Measurements from ENCODE around the gene TSPAN12. TPM values are rescaled to one million over a fixed set of nuclear protein-coding genes. Genes with fewer than 3 reads are reported as not detected.

Gene TSPAN12
- total and polyA plus RNA-seq, 2 donors (not counting 3 experiments of a cell fraction or from before 2014, with no cell fraction given), result 9.3 to 19.8 TPM

DNA sequence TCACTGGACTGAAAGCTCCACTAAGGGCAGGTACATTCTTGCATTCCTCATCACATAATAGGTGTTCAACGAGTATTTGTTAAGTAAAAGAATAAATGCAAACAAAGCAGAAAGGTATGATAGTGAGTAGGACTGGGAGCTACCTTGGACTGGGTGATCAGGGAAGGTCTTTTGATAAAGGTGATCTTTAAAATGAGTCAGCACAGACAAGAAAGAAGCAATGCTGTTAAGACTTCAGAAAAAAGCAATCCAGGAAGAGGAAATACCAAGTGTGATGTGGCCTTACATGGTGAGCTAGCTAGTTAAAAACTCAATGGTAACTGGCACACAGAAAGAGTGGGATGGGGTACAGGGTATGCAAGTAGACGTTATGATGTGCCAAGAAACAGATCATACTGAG, 40.1 kb downstream of the TSPAN12 start:
- Histone ChIP-seq H3K9me1 (replicated peaks; ENCODE audit: control insufficient read depth, extremely low read depth, insufficient read depth, low read length) (no peaks in the 10 kb centered on the region), H3K36me3 (ENCODE audit: control insufficient read depth in 2 of 2, extremely low read depth in 1 of 2, insufficient read depth in 2 of 2, low read length in 2 of 2) (no peaks in the 10 kb centered on the region), H3K27ac (ENCODE audit: insufficient read depth, low read depth, low read length) (no peak overlapping the region), H2AFZ (ENCODE audit: low read depth, low read length) (no peak overlapping the region), H3K79me2 (ENCODE audit: control insufficient read depth, insufficient read depth, low read length) (no peaks in the 10 kb centered on the region), H3K4me2 (ENCODE audit: insufficient read depth, low read length) (no peak overlapping the region), H3K4me3 (replicated peaks in 1 of 3; ENCODE audit: insufficient read depth in 1 of 3, low read depth in 1 of 3, low read length in 3 of 3) (no peak overlapping the region), H4K20me1 (replicated peaks; ENCODE audit: control insufficient read depth, extremely low read depth, insufficient read depth, low read length) (no peaks in the 10 kb centered on the region), H3K9me3 (replicated peaks; ENCODE audit: control insufficient read depth, insufficient read depth, low read length) (no peaks in the 10 kb centered on the region), H3K4me1 (ENCODE audit: control insufficient read depth, extremely low read depth, insufficient read depth, low read length) (no peaks in the 10 kb centered on the region), H3K9ac (replicated peaks; ENCODE audit: extremely low read depth, insufficient read depth, low read length) (no peak overlapping the region), H3K27me3 (ENCODE audit: control insufficient read depth in 2 of 2, insufficient read depth in 2 of 2, low read length in 2 of 2) (no peaks in the 10 kb centered on the region)
- DNase-seq (ENCODE audit: low read depth, low spot score), result no peak
- TF ChIP-seq, protein P1, sequence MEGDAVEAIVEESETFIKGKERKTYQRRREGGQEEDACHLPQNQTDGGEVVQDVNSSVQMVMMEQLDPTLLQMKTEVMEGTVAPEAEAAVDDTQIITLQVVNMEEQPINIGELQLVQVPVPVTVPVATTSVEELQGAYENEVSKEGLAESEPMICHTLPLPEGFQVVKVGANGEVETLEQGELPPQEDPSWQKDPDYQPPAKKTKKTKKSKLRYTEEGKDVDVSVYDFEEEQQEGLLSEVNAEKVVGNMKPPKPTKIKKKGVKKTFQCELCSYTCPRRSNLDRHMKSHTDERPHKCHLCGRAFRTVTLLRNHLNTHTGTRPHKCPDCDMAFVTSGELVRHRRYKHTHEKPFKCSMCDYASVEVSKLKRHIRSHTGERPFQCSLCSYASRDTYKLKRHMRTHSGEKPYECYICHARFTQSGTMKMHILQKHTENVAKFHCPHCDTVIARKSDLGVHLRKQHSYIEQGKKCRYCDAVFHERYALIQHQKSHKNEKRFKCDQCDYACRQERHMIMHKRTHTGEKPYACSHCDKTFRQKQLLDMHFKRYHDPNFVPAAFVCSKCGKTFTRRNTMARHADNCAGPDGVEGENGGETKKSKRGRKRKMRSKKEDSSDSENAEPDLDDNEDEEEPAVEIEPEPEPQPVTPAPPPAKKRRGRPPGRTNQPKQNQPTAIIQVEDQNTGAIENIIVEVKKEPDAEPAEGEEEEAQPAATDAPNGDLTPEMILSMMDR (IDR thresholded peaks at IDR 0.05; ENCODE audit: extremely low read depth in 1 of 2, insufficient read depth in 1 of 2, low read depth in 1 of 2, low read length in 2 of 2), result no peak
- TF ChIP-seq EZH2 (IDR thresholded peaks at IDR 0.05; ENCODE audit: borderline replicate concordance, low read depth, low read length, severe bottlenecking), result no peak
- TF ChIP-seq POLR2AphosphoS5 (IDR thresholded peaks at IDR 0.05; ENCODE audit: insufficient read depth, low read depth, low read length), result no peak
- no peak for TF ChIP-seq MYC (IDR thresholded peaks at IDR 0.05; ENCODE audit: low read depth, low read length)
- TF ChIP-seq, protein P2, sequence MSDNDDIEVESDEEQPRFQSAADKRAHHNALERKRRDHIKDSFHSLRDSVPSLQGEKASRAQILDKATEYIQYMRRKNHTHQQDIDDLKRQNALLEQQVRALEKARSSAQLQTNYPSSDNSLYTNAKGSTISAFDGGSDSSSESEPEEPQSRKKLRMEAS (IDR thresholded peaks at IDR 0.05; ENCODE audit: insufficient read depth, insufficient read length), result no peak
- no peak for TF ChIP-seq JUN (IDR thresholded peaks at IDR 0.05; ENCODE audit: borderline replicate concordance, insufficient read depth, insufficient read length, low read depth)
- no peak for TF ChIP-seq POLR2A (IDR thresholded peaks at IDR 0.05; ENCODE audit: low read depth, low read length)
- TF ChIP-seq FOS (IDR thresholded peaks at IDR 0.05; ENCODE audit: borderline replicate concordance, insufficient read depth, low read length), result no peak
- TF ChIP-seq GATA2 (IDR thresholded peaks at IDR 0.05; ENCODE audit: insufficient read depth, insufficient read length, low read depth, low read length), result no peak
- POLR2A ChIA-PET, result no interaction called here
- CTCF ChIA-PET, result interaction anchor here (1.9 kb wide), 1 partner anchor 12 kb away, joined by 8 read pairs; no protein-coding TSS in a partner anchor
- no TSS peak for BruUV-seq (replicated peaks)
- intact Hi-C loops (cut with micrococcal nuclease), result no loop called here
- dilution Hi-C loops (cut with MboI; ENCODE audit: extremely low pct_ligation_motif_present, low sequenced_read_pairs), result no loop called here
- FAIRE-seq, result no peak

All from endothelial cell of umbilical vein (primary cell).